Muscle layer of colon (tissue), 2 donors: ENCODE results near the gene STPG4.

Experiments used
- H3K27ac ChIP-seq: one replicate; pipeline ENCODE4 v1.7.0; 2013; ENCODE audit warnings: low read depth, mild to moderate bottlenecking, low read length, moderate library complexity
- H3K27me3 ChIP-seq, 2 donors: one replicate each; pipeline ENCODE4 v1.7.0; 2013; ENCODE audit warnings: low read length in 2 of 2, mild to moderate bottlenecking in 2 of 2; ENCODE audit not compliant: insufficient read depth in 2 of 2, control insufficient read depth in 1 of 2
- H3K36me3 ChIP-seq: one replicate; pipeline ENCODE4 v1.7.0; 2013; ENCODE audit warnings: mild to moderate bottlenecking, low read length; ENCODE audit not compliant: insufficient read depth
- H3K4me1 ChIP-seq: one replicate; pipeline ENCODE4 v1.7.0; 2013; ENCODE audit warnings: mild to moderate bottlenecking, low read length; ENCODE audit not compliant: insufficient read depth
- H3K4me3 ChIP-seq, 2 donors: one replicate each; pipeline ENCODE4 v1.7.0; 2013; ENCODE audit warnings: low read length in 2 of 2, low read depth in 1 of 2, mild to moderate bottlenecking in 1 of 2, moderate library complexity in 1 of 2
- H3K9ac ChIP-seq: one replicate; pipeline ENCODE4 v1.7.0; 2013; ENCODE audit warnings: low read length
- H3K9me3 ChIP-seq: one replicate; pipeline ENCODE4 v1.7.0; 2013; ENCODE audit warnings: mild to moderate bottlenecking, low read length
- donor health status: abdominal sarcoma.
- donor health status: Adenocarcinoma of cecum.

Gene STPG4

DNA sequence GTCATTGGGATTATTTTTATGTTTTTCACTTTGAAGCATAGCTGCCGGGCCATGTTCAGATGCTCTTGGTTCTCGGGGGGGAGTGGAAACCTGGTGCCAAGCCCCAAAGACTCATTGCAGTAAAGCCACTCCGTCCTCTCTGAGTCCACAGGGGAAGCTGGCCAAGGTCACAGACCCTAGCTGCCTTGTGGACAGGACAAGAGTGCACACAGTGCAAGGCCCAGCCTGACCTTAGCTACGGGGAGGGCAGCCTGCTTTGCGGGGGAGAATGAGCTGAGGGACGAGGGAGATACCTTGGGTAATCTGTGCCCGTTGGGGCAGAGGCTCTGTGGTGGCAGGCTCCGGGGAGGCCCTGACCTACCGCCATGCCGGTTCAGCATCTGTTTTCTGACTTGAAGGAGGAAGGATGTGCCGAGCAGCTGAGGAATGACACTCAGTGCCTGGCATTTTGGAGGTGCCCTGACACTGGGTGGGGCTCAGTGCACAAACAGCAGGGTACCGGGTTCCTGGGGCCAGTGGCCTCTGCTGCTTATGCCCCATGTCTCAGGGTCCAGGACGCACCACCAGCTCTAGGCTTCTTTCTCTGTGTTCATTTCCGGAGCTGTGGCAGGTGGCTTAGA is 87.2 kb downstream of the STPG4 start:
- no peaks in the 10 kb centered on the region for H3K9me3 ChIP-seq
- peaks cover 8% of the 10 kb centered on the region for H3K36me3 ChIP-seq
- H3K9ac ChIP-seq = no peak overlapping the region
- peak overlapping the region; percentile 12 for H3K27ac ChIP-seq
- peaks cover 76% of the 10 kb centered on the region for H3K4me1 ChIP-seq
- no peak overlapping the region for H3K4me3 ChIP-seq
- no peaks in the 10 kb centered on the region for H3K27me3 ChIP-seq

DNA sequence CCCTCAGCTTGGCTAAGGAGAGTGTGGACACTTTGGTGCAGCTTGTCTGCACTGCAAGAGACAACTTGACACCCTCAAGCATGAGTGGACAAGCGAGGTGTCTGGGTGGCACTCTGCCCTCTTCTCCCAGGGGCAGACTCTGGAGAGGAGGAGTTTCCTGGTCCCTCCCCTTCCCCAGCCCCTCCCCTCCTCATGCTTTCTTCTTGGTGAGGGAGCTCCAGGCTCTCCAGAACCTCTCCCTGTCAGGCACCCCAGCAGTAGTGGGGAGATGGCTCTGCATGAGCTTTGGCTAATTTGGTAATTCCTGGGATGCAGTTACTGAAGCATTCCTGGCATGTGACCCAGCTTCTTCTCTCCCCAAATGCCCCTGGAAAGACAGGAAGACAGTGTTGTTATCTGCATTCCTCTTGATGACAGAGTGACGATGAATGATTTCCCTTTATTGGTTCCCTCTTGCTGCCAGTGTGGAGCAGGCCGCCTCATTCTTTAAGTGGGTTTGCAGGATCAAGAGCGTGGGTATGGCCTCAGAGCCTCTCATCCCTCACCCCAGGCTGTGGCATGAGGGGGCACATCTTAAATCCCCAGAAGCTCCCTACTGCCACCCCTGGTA is 89.2 kb downstream of the STPG4 start:
- H3K36me3 ChIP-seq = peaks cover 9% of the 10 kb centered on the region
- H3K27me3 ChIP-seq = no peaks in the 10 kb centered on the region
- H3K9ac ChIP-seq = no peak overlapping the region
- no peaks in the 10 kb centered on the region for H3K9me3 ChIP-seq
- H3K27ac ChIP-seq = peak overlapping the region; percentile 57
- H3K4me3 ChIP-seq = no peak overlapping the region
- H3K4me1 ChIP-seq = peaks cover 76% of the 10 kb centered on the region

DNA sequence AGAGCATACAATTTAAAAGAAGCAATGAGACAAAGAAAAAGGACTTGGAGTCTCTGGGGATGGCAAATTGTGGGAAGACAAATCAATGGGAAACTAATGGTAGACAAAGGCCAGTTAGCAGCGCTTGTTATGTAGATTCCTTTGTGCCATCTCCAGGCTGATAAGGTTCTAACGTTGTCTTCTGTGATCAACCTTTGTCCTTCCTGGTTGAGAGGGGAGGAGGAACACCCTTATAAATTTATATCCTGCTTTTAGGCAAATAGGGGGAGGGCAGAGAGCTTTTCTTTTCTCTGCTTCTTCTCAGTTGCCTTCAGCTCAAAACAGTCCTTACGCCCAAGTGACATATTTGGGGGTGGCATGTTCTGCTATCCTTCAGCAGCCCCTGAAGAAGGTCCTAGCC is 89.8 kb downstream of the STPG4 start:
- no peak overlapping the region for H3K9ac ChIP-seq
- H3K9me3 ChIP-seq = no peaks in the 10 kb centered on the region
- no peak overlapping the region for H3K4me3 ChIP-seq
- H3K36me3 ChIP-seq = peaks cover 13% of the 10 kb centered on the region
- H3K27me3 ChIP-seq = no peaks in the 10 kb centered on the region
- H3K27ac ChIP-seq = peak overlapping the region; percentile 57
- peaks cover 71% of the 10 kb centered on the region for H3K4me1 ChIP-seq

DNA sequence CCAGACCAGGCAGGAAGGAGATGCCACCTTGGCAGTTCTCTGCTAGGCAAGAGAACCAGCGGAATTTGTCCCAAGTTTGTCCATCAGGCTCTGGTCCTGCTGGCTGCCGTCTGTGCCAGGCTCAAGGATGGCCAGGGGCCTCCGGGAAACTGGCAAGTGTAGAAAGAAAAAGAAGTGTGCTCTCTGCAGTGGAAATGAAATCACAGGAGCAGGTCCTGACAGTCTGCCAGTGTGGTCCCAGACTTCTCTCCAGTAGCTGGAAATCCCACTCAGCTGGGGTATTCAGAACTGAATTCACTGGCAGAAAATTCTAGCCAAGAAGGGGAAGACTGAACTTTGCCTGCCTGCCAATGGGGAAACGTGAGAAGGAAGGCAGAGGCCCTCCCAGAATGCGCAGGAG is 91.0 kb downstream of the STPG4 start:
- no peaks in the 10 kb centered on the region for H3K9me3 ChIP-seq
- no peaks in the 10 kb centered on the region for H3K27me3 ChIP-seq
- peaks cover 13% of the 10 kb centered on the region for H3K36me3 ChIP-seq
- H3K4me1 ChIP-seq = peaks cover 66% of the 10 kb centered on the region
- no peak overlapping the region for H3K9ac ChIP-seq
- no peak overlapping the region for H3K4me3 ChIP-seq
- peak overlapping the region; percentile 37 for H3K27ac ChIP-seq

DNA sequence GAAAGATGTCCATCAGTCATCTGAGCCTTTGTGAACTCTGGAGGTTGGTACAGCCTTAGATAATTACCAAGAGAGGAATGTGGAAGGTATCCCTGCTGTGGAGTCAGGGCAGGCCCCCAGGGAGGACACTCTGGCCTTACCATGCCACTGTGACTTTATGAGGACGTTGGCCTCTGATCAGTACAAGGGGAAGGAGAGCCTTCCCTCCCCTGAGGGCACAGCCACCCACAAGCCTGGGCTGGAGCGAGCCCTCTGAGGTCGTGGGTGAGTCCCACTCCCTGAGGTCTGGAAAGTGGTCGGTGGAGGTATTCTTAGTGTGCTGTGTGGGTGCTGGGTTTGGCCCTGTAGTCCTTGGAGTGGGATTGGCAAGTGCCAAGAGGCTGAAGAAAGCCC is 91.6 kb downstream of the STPG4 start:
- Histone ChIP-seq H3K27me3 (no peaks in the 10 kb centered on the region), H3K9me3 (no peaks in the 10 kb centered on the region), H3K36me3 (peaks cover 13% of the 10 kb centered on the region), H3K27ac (no peak overlapping the region), H3K4me3 (no peak overlapping the region), H3K4me1 (peaks cover 64% of the 10 kb centered on the region), H3K9ac (no peak overlapping the region)

DNA sequence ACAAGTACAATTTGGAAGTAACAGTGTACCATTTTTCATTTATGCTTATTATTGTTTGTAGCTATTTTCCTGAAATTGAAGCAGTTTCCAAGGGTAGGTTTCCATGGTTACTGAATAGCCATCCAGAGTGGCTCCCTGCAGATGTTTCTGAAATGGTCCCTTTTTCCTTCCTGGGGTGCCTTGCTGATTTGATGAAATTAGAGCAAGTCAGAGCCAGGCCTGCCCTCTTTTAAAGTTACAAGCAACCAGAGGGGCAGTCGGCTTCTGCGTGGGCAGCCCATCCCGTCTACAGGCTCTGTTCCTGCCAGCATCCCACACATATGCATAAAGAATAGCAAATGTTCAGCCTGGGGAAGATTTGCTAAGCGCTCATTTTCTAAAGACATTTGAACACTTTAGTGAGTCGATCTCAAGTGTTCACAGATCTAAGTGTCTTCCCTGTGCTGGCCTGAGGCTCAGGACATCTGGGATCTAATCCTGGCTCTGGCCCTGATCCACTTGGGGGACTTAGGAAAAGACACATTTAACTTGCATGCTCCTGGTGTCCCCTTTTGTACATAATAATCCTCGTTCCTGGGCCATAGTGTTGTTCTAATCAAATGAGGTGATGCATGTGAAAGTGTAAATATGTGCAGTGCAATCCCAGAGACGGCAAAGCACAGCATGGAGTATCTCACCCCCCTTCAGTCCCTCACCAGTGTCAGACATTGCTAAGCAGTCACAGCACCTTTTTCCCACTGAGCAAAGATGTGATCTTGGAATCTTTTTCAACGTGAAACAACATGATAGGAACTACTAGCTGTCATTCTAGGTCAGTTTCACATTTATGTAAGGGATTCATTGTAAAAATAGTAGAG is 92.2 kb downstream of the STPG4 start:
- H3K36me3 ChIP-seq = peaks cover 13% of the 10 kb centered on the region
- H3K9me3 ChIP-seq = no peaks in the 10 kb centered on the region
- no peak overlapping the region for H3K4me3 ChIP-seq
- H3K27ac ChIP-seq = no peak overlapping the region
- H3K9ac ChIP-seq = no peak overlapping the region
- no peaks in the 10 kb centered on the region for H3K27me3 ChIP-seq
- peaks cover 64% of the 10 kb centered on the region for H3K4me1 ChIP-seq

DNA sequence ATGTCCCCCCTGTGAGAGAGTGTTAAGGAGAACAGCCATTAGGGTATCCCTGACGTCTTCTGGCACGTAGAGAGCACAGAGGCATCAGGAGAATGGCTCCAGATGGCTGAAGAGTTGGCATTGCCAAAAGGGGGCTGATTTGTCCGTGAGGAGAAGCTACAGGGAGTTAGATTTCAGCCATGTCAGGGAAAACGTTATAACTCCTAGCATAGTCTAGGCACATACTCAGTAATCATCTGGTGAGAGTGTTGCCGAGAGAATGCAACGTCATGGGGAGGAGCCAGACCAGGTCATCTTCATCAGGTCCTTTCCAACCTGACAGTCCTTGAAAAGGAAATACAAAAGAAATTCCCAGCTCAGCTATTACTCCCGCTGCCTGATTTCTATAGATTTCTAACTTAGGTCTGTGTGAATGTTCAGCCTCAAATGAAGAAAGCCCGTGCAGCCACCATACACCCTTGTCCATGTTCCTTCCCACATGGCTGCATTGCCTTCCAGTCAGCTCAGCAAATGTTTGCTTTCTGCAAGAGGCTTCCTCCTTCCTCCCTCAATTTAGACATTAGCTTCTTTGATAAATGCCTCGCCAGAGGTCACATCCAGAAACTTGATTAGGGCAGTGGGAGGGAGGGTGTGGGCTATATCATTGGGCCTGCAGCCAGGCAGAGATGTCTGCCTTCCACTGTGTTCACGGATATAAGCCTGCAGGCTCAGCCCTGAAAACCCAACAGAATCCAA is 93.0 kb downstream of the STPG4 start:
- Histone ChIP-seq H3K9ac (no peak overlapping the region), H3K36me3 (peaks cover 13% of the 10 kb centered on the region), H3K4me3 (no peak overlapping the region), H3K27me3 (no peaks in the 10 kb centered on the region), H3K9me3 (no peaks in the 10 kb centered on the region), H3K4me1 (peaks cover 65% of the 10 kb centered on the region), H3K27ac (no peak overlapping the region)

DNA sequence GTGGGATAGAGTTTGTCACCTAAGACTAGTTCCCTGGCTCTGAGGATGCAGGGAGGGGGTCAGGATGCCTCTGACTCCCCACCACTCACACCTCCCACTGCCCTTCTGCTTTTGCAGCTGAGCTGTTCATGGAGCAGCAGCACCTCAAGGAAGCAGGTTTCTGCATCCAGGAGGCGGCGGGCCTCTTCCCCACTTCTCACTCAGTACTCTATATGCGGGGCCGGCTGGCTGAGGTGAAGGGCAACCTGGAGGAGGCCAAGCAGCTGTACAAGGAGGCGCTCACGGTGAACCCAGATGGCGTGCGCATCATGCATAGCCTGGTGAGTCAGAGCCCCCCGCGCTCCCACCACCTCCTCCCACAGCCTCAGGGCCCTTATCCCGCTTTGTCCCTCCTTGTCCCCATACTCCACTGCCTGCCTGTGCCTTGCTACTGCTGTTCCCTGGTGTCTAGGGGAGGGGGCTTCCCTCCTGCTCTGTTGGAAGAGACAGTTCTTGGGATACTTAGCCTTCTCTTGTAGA is 94.4 kb downstream of the STPG4 start:
- Histone ChIP-seq H3K27me3 (no peaks in the 10 kb centered on the region), H3K4me1 (peaks cover 70% of the 10 kb centered on the region), H3K4me3 (no peak overlapping the region), H3K27ac (no peak overlapping the region), H3K9ac (no peak overlapping the region), H3K9me3 (no peaks in the 10 kb centered on the region), H3K36me3 (peaks cover 13% of the 10 kb centered on the region)

DNA sequence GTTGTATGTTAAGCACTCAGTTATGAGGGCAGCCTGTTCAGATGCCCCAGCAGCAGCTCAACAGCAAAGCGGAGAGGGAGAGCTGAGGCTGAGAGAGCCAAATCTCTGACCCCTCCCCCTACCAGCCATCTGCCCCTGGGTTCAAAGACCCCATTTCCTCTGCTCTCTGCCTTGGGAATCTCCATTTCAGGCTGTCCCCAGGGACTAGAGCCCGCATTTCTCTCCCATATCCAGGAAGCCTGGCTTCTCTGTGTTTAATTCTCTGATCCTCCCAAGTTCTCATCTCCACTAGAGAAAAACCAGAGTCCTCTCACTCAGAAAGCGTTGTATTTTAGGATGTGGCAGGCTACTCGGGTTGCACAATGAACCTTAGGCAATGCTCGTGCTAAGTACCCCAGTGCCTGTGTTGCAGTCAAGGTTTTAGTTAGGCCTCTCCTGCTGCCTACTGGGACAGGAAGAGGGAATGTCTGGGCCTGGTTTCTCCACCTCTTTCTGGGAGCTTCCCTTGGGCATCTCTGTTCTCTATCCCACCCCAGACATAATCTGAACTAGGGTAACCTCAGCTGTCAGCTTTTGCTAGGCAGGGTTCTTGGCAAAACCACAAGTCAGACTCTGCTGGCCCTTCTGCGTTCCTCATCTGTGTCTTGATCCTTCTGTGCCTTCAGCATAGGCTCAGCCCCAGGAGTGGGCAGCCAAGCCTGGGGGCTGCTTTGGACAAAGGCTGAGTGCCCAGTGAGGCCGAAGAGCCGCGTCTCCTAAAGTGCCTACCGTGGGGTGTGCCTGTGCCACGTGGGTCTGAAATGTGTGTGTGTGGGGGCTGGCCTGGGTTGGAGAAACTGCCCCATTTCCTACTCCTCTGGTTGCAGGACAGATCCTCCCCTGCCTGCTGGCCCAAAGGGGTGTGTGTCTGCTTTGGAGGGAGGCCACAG is 96.8 kb downstream of the STPG4 start:
- Histone ChIP-seq H3K36me3 (peaks cover 13% of the 10 kb centered on the region), H3K27me3 (no peaks in the 10 kb centered on the region), H3K27ac (peak overlapping the region; percentile 83), H3K9me3 (no peaks in the 10 kb centered on the region), H3K9ac (peak overlapping the region; percentile 26), H3K4me3 (peak overlapping the region in 1 of 2 donors; percentile 22), H3K4me1 (peaks cover 72% of the 10 kb centered on the region)

DNA sequence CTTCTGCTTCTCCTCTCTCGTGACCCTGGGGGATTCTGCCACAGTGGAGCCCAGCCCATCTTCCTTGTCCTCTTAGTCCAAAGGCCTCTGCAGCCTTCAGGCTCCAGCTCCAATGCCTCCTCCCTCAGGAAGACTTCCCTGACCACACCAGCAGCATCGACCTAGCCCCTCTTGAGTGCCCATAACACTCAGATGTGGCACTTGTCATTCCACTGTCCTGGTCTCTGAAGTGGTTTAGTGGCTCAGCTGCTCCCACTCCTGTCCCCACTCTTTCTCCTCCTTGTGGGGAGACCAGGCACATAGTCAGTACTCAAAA is 97.5 kb downstream of the STPG4 start:
- Histone ChIP-seq H3K27ac (peak overlapping the region; percentile 83), H3K9me3 (no peaks in the 10 kb centered on the region), H3K9ac (peak overlapping the region; percentile 18), H3K4me3 (peak overlapping the region in 1 of 2 donors; percentile 22), H3K27me3 (no peaks in the 10 kb centered on the region), H3K36me3 (peaks cover 19% of the 10 kb centered on the region), H3K4me1 (peaks cover 66% of the 10 kb centered on the region)
